ENCODE measurements around the gene ARHGAP35. TPM values are rescaled to one million over a fixed set of nuclear protein-coding genes. Genes with fewer than 3 reads are reported as not detected.
A peak's percentile ranks its signal among the peaks of the same experiment; 100 is the strongest.

ARHGAP35 gene
- total RNA-seq, 1 donor from 2014 or later = 25.5 TPM

DNA sequence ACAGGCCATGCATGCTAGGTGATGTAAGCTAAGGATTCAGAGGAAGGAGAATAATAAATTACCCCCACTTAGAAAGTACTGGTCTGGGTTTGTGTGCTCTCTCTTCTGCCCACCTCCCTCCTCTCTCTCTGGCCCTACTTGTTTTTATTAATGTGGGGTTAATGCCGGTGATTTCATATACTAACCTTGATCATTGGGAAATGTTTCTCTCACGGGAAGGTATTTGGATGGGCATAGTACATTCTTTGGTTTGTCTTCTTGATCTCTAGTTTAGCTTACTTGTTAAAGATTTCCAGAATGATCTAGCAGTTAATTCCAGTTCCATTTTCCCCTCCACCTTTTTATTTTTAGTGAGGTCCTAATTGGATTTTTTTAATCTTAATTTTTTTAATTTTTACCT, 24.6 kb downstream of the ARHGAP35 start:
- intact Hi-C loops (cut with micrococcal nuclease) = no loop called here
- no peak overlapping the region for H3K27ac Mint-ChIP-seq
- H3K4me3 Mint-ChIP-seq (ENCODE audit: low read depth) = no peak overlapping the region
- peaks cover 13% of the 10 kb centered on the region for H3K4me1 Mint-ChIP-seq (ENCODE audit: low read depth)
- no peaks in the 10 kb centered on the region for H3K27me3 Mint-ChIP-seq (ENCODE audit: low read depth)
- H3K9me3 Mint-ChIP-seq = no peaks in the 10 kb centered on the region
- no peak for DNase-seq (ENCODE audit: low spot score)
- no peaks in the 10 kb centered on the region for H3K36me3 Mint-ChIP-seq (ENCODE audit: low read depth)

DNA sequence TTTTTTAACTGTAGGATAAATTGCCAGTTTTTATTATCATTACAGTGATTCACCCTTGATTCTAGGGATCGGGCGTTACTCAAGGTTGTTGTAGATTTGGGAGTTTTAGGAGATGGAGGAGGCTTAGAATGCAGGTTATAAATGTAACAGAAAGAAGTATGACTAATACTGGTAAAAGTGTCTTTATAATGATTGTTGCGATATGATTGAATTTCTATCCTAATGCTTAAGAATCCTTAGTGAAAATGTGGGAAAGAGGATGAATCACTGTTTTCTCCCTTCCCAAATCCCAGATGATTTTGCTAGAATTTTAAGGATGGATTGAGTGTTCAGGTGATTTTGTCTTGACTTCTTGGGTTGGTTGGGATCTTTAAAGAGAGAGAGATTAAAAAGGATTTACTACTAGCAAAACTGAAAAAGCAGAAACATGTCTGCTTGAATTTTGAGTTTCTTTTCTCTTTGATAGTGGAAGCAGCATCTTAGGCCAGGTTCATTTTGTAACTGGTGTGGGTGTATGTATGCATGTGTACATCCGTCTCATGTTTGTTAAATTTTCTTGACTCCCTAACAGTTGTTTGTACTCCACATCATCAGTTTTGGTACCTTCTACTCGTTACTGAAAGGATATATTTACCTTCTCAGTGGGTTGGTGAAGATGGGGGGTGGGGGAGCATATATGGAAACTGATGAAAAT, 25.9 kb downstream of the ARHGAP35 start:
- no peaks in the 10 kb centered on the region for H3K36me3 Mint-ChIP-seq (ENCODE audit: low read depth)
- peak overlapping the region; percentile 34 for H3K27ac Mint-ChIP-seq
- intact Hi-C loops (cut with micrococcal nuclease) = no loop called here
- no peak overlapping the region for H3K4me3 Mint-ChIP-seq (ENCODE audit: low read depth)
- no peaks in the 10 kb centered on the region for H3K9me3 Mint-ChIP-seq
- DNase-seq (ENCODE audit: low spot score) = no peak
- peaks cover 13% of the 10 kb centered on the region for H3K4me1 Mint-ChIP-seq (ENCODE audit: low read depth)
- H3K27me3 Mint-ChIP-seq (ENCODE audit: low read depth) = no peaks in the 10 kb centered on the region

DNA sequence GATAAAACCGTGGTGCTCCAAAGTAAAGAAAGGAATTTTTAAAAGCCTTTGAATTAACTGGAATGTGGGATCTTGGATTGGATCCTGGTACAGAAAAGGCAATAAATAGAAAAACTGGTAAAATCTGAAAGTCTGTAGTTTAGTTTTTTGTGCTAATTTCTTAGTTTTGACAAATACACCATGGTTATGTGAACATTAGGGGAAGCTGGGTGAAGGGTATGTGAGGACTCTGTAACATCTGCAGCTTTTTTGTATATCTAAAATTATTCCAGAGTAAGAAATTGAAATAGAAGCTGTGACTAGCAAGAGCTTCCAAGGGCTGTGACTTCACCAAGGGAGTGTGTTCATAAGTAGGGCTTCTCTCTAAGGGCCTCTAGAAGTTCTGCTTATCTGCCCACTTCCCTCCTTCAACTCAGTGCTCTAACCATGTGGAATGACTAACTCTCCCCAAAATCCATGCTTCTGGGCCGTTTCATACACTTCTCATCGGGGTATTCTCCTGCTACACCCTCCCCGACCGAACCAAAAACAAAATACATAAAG, 26.5 kb downstream of the ARHGAP35 start:
- DNase-seq (ENCODE audit: low spot score) = no peak
- Mint-ChIP-seq H3K27me3 (ENCODE audit: low read depth) (no peaks in the 10 kb centered on the region), H3K27ac (no peak overlapping the region), H3K4me3 (ENCODE audit: low read depth) (no peak overlapping the region), H3K36me3 (ENCODE audit: low read depth) (no peaks in the 10 kb centered on the region), H3K4me1 (ENCODE audit: low read depth) (peaks cover 13% of the 10 kb centered on the region), H3K9me3 (no peaks in the 10 kb centered on the region)
- intact Hi-C loops (cut with micrococcal nuclease) = no loop called here

DNA sequence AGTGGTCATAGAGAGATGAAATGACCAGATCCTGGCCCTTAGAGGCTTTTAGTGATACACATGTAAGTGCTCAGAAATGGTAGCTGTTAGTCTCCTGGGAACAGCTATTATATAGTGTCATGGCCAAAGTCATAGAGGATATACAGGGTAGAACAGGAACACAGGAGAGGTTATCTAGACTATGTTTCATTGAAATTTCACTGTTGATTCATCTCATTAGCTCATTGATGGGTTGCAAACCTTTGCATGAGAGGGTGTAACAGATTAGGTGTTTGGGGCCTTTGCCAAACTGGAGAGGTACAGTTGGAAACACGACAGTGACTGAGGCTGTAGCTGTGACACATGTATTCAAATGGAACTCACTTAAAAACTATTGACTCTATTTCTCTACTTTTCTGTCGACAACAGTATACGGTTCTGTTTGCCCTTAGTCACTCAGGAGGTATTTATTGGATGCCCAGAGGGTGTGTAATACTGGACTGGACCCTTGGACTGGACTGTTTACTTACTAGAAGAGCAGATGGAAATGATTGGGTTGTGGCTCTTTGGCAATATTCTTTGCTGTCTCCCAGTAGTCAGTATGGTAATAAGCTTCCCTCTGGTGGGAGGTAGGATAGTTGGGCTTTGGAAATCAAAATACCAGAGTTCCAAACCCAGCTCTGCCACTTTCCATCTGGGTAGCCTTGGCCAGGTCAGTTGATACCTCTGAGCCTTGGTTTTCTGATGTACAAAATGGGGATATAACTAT, 29.8 kb downstream of the ARHGAP35 start:
- intact Hi-C loops (cut with micrococcal nuclease) = no loop called here
- H3K27me3 Mint-ChIP-seq (ENCODE audit: low read depth) = no peaks in the 10 kb centered on the region
- H3K36me3 Mint-ChIP-seq (ENCODE audit: low read depth) = peaks cover 2% of the 10 kb centered on the region

DNA sequence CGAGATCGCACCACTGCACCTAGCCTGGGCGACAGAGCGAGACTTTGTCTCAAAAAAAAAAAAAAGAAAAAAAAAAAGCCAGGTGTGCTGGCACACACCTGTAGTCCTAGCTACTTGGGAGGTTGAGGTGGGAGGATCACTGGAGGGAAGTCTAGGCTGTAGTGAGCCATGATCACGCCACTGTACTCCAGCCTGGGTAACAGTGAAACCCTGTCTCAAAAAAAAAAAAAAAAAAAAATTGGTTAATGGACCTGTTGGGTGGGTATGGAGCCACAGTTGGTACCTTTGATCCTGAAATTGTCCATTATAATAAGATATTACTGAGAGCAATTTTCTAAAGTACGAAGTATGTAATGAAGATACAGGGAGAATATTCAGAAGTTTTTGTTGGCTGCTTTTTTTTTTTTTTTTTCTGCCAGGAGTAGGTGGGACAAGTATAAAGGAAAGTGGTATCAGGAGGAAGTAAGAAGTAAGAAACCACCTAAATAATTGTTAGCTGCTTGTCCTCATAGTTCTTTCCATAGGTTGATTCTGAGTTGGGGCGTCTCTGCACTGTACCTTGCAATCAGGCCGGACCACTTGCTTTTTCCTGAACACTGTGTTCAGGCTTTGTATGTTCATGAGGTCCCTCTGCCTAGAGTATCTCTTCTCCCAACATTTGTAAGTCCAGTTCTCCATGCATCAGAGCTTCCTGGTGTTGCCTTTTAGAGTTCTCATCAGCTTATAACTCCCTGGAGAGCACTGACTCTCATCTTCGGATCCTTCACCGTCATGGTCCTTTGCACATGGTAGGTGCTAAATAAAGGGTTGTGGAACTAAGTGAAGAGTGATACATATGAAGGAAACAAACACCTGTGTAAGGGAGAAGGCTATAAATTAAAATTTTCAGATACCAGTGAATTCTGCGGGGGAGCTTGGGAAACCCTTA, 31.7 kb downstream of the ARHGAP35 start:
- no peak for DNase-seq (ENCODE audit: low spot score)
- Mint-ChIP-seq H3K4me3 (ENCODE audit: low read depth) (no peak overlapping the region), H3K9me3 (no peaks in the 10 kb centered on the region), H3K27me3 (ENCODE audit: low read depth) (no peaks in the 10 kb centered on the region), H3K36me3 (ENCODE audit: low read depth) (peaks cover 2% of the 10 kb centered on the region), H3K4me1 (ENCODE audit: low read depth) (peaks cover 11% of the 10 kb centered on the region), H3K27ac (no peak overlapping the region)
- intact Hi-C loops (cut with micrococcal nuclease) = no loop called here

More for the DNA sequence above, 29.8 kb downstream of the ARHGAP35 start:
- Mint-ChIP-seq H3K9me3 (no peaks in the 10 kb centered on the region), H3K4me1 (ENCODE audit: low read depth) (peaks cover 17% of the 10 kb centered on the region), H3K27ac (no peak overlapping the region), H3K4me3 (ENCODE audit: low read depth) (no peak overlapping the region)
- no peak for DNase-seq (ENCODE audit: low spot score)

DNA sequence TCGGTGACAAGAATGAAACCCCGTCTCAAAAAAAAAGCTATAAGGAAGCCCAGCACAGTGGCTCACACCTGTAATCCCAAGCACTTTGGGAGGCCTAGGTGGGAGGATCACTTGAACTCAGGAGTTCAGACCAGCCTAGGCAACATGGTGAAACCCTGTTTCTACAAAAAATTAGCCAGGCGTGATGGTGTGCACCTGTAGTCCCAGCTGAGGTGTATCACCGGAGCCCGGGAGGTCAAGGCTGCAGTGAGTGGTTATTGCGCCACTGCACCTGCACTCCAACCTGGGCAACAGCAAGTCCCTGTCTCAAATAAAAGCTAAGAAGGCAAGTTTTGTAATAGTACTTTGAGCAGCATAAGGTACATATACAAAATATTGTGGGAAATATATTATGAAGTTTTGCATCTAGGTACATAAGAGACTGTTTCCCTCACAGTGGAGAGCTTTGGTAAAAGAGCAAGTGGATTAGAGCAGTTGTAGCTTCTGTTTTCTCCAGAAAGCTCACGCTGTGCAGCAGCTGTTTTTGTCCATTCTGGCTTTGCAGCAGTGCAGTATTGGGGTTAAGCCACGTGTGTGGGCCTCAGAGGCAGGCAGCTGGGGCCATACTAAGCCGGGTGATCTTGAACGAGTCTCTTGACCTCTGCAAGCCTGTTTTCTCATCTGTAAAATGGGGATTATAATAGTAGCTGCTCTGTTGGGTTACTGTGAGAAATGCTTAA, 35.4 kb downstream of the ARHGAP35 start:
- H3K36me3 Mint-ChIP-seq (ENCODE audit: low read depth) = peaks cover 2% of the 10 kb centered on the region
- peaks cover 10% of the 10 kb centered on the region for H3K4me1 Mint-ChIP-seq (ENCODE audit: low read depth)
- intact Hi-C loops (cut with micrococcal nuclease) = no loop called here
- H3K4me3 Mint-ChIP-seq (ENCODE audit: low read depth) = no peak overlapping the region
- H3K9me3 Mint-ChIP-seq = no peaks in the 10 kb centered on the region
- no peak for DNase-seq (ENCODE audit: low spot score)
- H3K27me3 Mint-ChIP-seq (ENCODE audit: low read depth) = no peaks in the 10 kb centered on the region
- no peak overlapping the region for H3K27ac Mint-ChIP-seq

DNA sequence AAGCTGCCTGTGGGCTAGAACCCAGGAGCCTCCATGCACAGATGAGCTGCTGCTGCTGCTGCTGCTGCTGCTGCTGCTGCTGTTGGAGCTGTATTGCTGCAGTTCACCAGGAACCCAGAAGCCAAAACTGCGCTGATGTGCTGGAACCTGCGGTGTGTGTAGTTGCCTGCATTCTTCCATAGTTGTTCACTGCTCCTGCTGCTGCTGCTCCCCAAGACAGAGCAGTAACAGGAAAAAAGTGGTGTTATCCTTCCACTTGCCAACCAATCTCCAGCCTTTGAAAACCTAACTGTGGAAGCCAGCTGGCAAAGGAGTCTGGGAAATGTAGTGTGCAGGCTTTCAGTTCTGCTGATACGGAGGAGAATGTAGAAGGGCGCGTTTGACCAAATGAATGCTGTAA, 37.9 kb downstream of the ARHGAP35 start:
- intact Hi-C loops (cut with micrococcal nuclease) = no loop called here
- Mint-ChIP-seq H3K36me3 (ENCODE audit: low read depth) (peaks cover 2% of the 10 kb centered on the region), H3K27ac (no peak overlapping the region), H3K4me1 (ENCODE audit: low read depth) (peaks cover 13% of the 10 kb centered on the region), H3K27me3 (ENCODE audit: low read depth) (no peaks in the 10 kb centered on the region), H3K9me3 (no peaks in the 10 kb centered on the region), H3K4me3 (ENCODE audit: low read depth) (no peak overlapping the region)
- DNase-seq (ENCODE audit: low spot score) = no peak

DNA sequence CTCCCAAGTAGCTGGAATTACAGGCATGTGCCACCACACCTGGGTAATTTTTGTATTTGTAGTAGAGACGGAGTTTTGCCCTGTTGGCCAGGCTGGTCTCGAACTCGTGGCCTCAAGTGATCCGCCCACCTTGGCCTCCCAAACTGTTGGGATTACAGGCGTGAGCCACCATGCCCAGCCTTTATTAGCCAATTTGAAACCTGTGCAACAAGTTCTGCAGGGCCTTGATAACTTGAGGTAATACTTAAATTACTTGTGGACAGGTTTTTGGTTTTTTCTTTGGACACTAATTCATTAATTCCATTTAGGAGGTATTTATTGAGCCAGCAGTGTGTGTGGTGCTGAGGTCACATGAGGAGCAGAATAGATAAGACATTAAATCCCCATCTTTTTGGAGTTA, 39.5 kb downstream of the ARHGAP35 start:
- Mint-ChIP-seq H3K9me3 (no peaks in the 10 kb centered on the region), H3K27me3 (ENCODE audit: low read depth) (no peaks in the 10 kb centered on the region), H3K4me1 (ENCODE audit: low read depth) (peaks cover 16% of the 10 kb centered on the region), H3K27ac (no peak overlapping the region), H3K4me3 (ENCODE audit: low read depth) (no peak overlapping the region), H3K36me3 (ENCODE audit: low read depth) (no peaks in the 10 kb centered on the region)
- intact Hi-C loops (cut with micrococcal nuclease) = no loop called here
- DNase-seq (ENCODE audit: low spot score) = no peak

DNA sequence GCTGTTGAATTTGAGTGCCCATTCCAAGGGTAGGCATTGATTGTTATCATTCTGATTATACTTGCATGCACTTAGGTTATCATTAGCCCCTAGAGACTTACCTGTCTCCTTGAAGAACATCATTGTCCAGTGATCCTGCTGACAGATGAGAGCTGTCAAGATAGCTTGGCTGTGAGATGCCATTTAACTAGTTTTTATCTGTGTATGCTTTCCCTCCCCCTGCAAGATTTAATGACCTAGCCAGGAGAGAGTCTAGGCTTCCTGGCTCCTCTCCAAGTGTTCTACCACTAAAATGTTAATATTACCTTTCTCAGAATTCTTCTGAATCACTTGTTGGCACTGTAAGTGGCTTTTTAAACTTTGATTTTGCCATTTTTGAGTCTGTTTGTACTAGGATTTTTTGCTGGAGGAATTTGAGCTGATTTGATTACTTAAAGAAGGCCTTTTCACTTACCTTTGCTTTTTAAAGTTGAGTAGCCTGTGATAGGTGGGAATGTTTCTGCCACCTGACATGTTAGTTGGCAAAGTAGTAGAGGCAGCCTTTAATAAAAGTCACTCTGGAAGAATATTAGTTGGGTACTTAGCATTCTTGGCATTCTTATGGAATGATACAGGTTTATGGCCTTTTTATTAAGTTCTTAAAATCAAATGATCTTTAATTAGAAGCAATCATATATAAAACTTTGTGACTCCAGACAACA, 41.1 kb downstream of the ARHGAP35 start:
- Mint-ChIP-seq H3K4me3 (ENCODE audit: low read depth) (no peak overlapping the region), H3K4me1 (ENCODE audit: low read depth) (peaks cover 14% of the 10 kb centered on the region), H3K36me3 (ENCODE audit: low read depth) (no peaks in the 10 kb centered on the region), H3K27ac (no peak overlapping the region), H3K27me3 (ENCODE audit: low read depth) (no peaks in the 10 kb centered on the region), H3K9me3 (no peaks in the 10 kb centered on the region)
- intact Hi-C loops (cut with micrococcal nuclease) = no loop called here
- DNase-seq (ENCODE audit: low spot score) = no peak

DNA sequence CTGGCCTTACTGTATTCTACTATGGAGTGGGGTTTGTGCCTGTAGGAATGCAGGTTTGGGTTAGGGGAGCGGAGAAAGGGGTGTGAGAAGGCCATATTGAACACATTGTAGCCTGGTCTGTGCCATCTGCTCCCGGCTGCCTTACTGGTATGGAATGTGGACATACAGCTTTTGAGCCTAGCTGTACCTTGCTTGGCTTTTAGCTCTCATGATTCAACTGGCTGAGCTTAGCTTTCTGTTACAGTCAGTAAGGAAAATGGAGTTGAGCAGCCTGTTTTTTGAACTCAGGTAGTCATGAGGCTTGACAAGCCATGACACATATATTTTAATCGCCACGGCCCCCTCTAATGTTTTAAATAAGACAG, 41.6 kb downstream of the ARHGAP35 start:
- Mint-ChIP-seq H3K9me3 (no peaks in the 10 kb centered on the region), H3K4me1 (ENCODE audit: low read depth) (peaks cover 14% of the 10 kb centered on the region), H3K27me3 (ENCODE audit: low read depth) (no peaks in the 10 kb centered on the region), H3K27ac (no peak overlapping the region), H3K36me3 (ENCODE audit: low read depth) (no peaks in the 10 kb centered on the region), H3K4me3 (ENCODE audit: low read depth) (no peak overlapping the region)
- no peak for DNase-seq (ENCODE audit: low spot score)
- intact Hi-C loops (cut with micrococcal nuclease) = no loop called here

DNA sequence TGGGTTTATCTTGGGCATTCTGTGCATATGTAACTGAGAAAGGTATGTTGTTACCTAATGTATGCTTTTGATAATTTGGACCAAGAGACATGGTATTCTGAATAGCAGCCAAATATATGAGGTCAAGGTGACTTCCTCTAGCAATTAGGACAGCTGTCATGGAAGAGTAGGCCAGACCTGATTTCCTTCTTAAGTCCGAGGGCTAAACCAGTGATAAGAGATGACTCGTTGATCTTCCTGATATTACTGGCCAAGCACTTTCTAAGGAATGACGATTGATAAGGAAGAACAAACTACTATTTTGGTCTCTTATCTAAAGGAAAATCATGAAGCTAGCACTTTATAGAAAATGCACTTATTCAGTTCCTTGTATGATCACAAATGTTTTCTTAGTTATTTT, 42.7 kb downstream of the ARHGAP35 start:
- H3K27me3 Mint-ChIP-seq (ENCODE audit: low read depth) = no peaks in the 10 kb centered on the region
- no peak for DNase-seq (ENCODE audit: low spot score)
- intact Hi-C loops (cut with micrococcal nuclease) = no loop called here
- no peaks in the 10 kb centered on the region for H3K9me3 Mint-ChIP-seq
- no peak overlapping the region for H3K27ac Mint-ChIP-seq
- no peak overlapping the region for H3K4me3 Mint-ChIP-seq (ENCODE audit: low read depth)
- H3K4me1 Mint-ChIP-seq (ENCODE audit: low read depth) = peaks cover 14% of the 10 kb centered on the region
- no peaks in the 10 kb centered on the region for H3K36me3 Mint-ChIP-seq (ENCODE audit: low read depth)
